Stimulated activated naive B cell treated with anti-CD40 and anti-IgM and Interleukin-4, amounts not matched to agents 10 μg/mL and 1 μg/mL and 100 μg/mL, for 72 hours (primary cell): ENCODE results near the gene CLEC2B.

Experiments used
- ATAC-seq, 2 donors: fragments of 150-1000 bp; cut with Tn5 transposase; replicated peaks; 2 replicates each; pipeline ENCODE4 v1.10.0; 2021; ENCODE audit warnings: moderate library complexity in 1 of 2
- DNase-seq: peaks from one replicate; pipeline ENCODE4 v3.0.0; 2021
- H3K27ac Mint-ChIP-seq: one replicate; pipeline ENCODE4 v1.8.0; 2022; ENCODE audit warnings: mild to moderate bottlenecking, mixed read lengths
- H3K27me3 Mint-ChIP-seq, 2 donors: one replicate each; pipeline ENCODE4 v1.8.0; 2022; ENCODE audit warnings: mixed read lengths in 2 of 2
- H3K36me3 Mint-ChIP-seq, 2 donors: one replicate each; pipeline ENCODE4 v1.8.0; 2022; ENCODE audit warnings: mixed read lengths in 2 of 2, mild to moderate bottlenecking in 1 of 2
- H3K4me1 Mint-ChIP-seq, 2 donors: one replicate each; pipeline ENCODE4 v1.8.0; 2022; ENCODE audit warnings: mixed read lengths in 2 of 2, mild to moderate bottlenecking in 1 of 2
- H3K4me3 Mint-ChIP-seq, 2 donors: one replicate each; pipeline ENCODE4 v1.8.0; 2022; ENCODE audit warnings: mild to moderate bottlenecking in 2 of 2, mixed read lengths in 2 of 2, moderate library complexity in 1 of 2
- H3K9me3 Mint-ChIP-seq, 2 donors: one replicate each; pipeline ENCODE4 v1.8.0; 2022; ENCODE audit warnings: mixed read lengths in 2 of 2, mild to moderate bottlenecking in 1 of 2

The CLEC2B gene

DNA sequence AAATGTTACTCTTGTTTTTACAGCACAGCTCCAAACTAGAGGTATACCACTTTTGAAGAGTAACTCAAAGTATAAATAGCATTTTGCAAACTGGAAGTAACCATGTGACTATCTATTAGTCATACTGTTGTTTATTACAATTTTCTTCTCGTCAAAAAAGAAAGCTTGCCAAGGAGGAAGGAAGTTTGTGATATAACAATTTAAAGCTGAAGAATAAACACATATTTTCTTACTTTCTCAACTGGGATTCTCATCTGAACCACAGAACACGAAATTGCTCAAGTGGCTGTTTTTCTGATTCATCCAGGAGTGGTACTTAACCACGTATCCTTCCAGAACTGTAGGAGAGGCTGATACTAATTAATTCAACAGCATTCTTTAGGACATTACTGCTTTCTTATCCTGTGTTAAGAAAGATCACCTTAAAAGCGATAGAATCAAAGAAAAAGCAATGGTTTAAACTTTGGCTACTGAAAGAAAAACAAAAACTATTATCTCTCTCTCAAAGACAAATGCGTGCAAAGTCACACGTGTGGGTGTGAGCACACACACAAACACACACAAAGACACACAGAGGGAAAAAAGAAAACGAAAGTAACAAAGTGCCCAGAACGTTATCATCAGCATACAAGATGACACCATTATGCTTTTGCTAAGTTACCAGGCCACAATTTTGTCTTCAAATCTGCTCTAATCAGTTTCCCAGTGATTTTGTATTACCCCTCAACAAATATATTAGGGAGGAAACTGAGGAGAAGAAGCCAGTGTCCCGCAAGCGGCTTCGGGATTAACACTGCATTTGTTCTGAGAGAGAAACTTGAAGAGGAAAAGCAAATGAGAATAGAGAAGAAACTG is at the start of gene CLEC2B:
TSS of gene CLEC2B (minus strand) at position 48 of the 855 bp plus-strand sequence.
- H3K36me3 Mint-ChIP-seq: peaks cover 0 to 4% of the 10 kb centered on the region in 2 donors
- H3K27ac Mint-ChIP-seq: peak within 1 kb of the TSS; percentile 99
- peak; percentile 61 to 67 for ATAC-seq
- H3K4me1 Mint-ChIP-seq: peaks cover 20 to 51% of the 10 kb centered on the region in 2 donors
- H3K9me3 Mint-ChIP-seq: no peaks in the 10 kb centered on the region
- peak within 1 kb of the TSS; percentile 94 for H3K4me3 Mint-ChIP-seq
- H3K27me3 Mint-ChIP-seq: no peaks in the 10 kb centered on the region
- DNase-seq: no peak

DNA sequence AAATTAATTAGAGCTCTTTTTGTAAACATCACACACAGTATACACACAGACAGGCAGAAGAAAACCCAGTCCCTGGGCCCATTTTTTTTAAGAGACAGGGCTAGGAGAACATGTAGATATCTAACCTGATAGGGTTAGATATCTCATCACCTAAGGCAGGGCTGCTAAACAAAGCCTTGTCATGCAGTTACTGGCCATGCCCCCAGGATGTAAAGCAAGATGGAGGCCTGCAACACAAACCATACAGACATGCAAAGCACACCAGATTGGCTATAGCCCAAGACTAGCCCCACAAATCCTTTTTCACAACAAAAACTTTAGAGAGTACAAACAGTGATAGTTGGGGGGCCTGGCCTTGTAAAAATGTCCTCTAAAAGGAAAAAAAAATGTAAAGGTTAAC is 42.6 kb upstream of the CLEC2B start:
- H3K27me3 Mint-ChIP-seq: peaks cover 0 to 20% of the 10 kb centered on the region in 2 donors
- peaks cover under 1 to 8% of the 10 kb centered on the region in 2 donors for H3K4me1 Mint-ChIP-seq
- no peak overlapping the region for H3K27ac Mint-ChIP-seq
- H3K4me3 Mint-ChIP-seq: no peak overlapping the region
- H3K36me3 Mint-ChIP-seq: peaks cover 15% of the 10 kb centered on the region in 2 donors
- no peak for ATAC-seq
- no peak for DNase-seq
- H3K9me3 Mint-ChIP-seq: peaks cover 22 to 26% of the 10 kb centered on the region in 2 donors

DNA sequence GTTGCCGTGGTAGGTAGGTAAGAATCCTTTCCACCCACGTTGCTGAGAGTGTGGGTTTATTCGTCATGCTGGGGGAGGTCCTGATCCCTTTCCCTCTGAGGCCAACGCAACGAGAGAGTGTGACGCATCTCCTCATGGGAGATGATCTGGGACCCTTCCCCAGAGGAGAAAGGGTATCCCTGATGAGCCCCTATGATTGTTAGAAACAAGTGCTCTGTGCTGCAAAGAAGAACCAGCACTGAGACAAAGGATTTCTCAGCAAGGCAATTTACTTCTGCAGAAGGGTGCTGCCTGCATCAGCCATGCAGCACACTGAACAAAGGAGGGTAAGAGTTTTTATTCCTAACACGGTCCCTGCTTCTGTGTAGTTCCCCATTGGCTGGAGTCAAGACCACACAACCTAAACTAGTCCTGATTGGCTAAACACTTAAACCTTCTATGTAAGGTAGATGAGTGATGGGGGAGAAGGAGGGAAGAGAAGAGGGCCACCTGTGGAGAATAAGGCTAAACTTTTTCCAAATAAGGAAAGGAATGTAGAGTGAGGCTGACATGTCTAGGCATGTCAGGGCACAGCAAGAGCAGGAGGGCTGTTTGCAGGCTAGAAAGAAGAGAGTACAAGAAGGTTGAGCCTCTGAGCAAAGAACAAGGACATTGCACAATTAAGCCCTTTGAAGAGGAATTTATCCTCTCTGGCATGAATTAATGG is 41.7 kb upstream of the CLEC2B start:
- Mint-ChIP-seq H3K36me3 (peaks cover 15% of the 10 kb centered on the region in 2 donors), H3K4me3 (no peak overlapping the region), H3K4me1 (peaks cover 3 to 14% of the 10 kb centered on the region in 2 donors), H3K27ac (no peak overlapping the region), H3K27me3 (peaks cover 0 to 20% of the 10 kb centered on the region in 2 donors), H3K9me3 (peaks cover 22 to 26% of the 10 kb centered on the region in 2 donors)
- DNase-seq: no peak
- no peak for ATAC-seq

DNA sequence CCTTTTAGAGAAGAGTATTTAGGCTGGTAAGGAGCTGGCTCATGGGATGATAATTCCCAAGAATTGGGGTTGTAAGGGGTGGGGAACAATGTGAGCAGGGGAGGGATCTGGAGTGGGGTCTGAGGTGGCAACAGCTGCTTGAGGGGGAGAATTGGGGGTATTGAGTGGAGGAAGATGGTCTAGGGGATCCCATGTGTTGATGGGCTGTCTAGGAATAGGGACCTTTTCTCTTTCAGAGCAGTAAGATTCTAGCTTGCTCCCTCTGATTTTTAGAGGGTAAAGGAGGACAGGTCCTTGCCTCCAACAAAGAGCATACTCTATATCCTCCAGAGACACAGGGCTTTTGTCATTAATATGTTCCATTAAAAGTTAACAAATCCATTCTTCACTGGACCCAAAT is 40.6 kb upstream of the CLEC2B start:
- Mint-ChIP-seq H3K9me3 (peaks cover 22 to 26% of the 10 kb centered on the region in 2 donors), H3K4me3 (no peak overlapping the region), H3K27ac (no peak overlapping the region), H3K36me3 (peaks cover 15% of the 10 kb centered on the region in 2 donors), H3K27me3 (peaks cover 0 to 16% of the 10 kb centered on the region in 2 donors), H3K4me1 (peaks cover 3 to 14% of the 10 kb centered on the region in 2 donors)
- DNase-seq (no peak), ATAC-seq (no peak)

DNA sequence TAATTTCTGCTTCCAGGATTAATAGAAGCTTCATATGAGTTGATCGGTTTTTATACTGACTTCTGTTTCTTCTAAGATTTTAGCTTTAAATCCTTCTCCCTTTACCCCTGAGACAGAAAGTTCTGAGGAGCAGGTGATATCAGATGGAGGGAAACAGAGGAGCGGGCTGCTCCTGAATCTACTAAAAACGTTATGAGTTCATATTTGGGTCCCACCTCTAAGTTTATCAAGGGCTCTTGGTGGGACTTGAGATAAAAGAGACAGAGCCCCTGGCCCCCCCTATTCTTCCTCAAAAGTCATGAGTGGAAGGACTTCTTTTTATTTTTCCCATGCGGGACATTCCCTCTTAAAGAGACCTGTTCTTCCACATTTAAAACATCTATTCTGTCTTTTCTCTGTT is 39.2 kb upstream of the CLEC2B start:
- peaks cover 3 to 14% of the 10 kb centered on the region in 2 donors for H3K4me1 Mint-ChIP-seq
- DNase-seq (no peak), ATAC-seq (no peak)
- no peak overlapping the region for H3K27ac Mint-ChIP-seq
- peaks cover 0 to 12% of the 10 kb centered on the region in 2 donors for H3K27me3 Mint-ChIP-seq
- peaks cover 15% of the 10 kb centered on the region in 2 donors for H3K36me3 Mint-ChIP-seq
- no peak overlapping the region for H3K4me3 Mint-ChIP-seq
- H3K9me3 Mint-ChIP-seq: peaks cover 26% of the 10 kb centered on the region in 2 donors

DNA sequence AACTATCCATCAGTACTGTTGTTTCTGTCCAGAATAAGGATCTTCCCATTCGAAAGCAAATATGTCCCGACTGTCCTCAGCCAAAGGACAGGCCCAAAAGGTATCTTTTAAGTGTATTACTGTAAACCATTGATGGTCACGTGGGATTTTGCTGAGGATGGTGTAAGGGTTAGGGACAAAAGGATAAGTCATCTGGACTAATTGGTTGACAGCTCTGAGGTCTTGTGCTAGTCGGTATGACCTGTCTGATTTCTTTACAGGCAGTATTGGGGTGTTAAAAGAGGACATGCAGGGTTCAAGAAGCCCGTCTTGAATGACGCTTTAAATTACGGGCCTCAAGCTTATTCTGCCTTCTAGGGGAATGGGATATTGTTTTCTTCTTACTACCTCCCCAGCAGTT is 38.6 kb upstream of the CLEC2B start:
- H3K27me3 Mint-ChIP-seq: peaks cover 0 to 11% of the 10 kb centered on the region in 2 donors
- H3K36me3 Mint-ChIP-seq: peaks cover 14 to 16% of the 10 kb centered on the region in 2 donors
- H3K4me1 Mint-ChIP-seq: peaks cover 3 to 14% of the 10 kb centered on the region in 2 donors
- H3K4me3 Mint-ChIP-seq: no peak overlapping the region
- ATAC-seq: no peak
- peaks cover 30% of the 10 kb centered on the region in 2 donors for H3K9me3 Mint-ChIP-seq
- H3K27ac Mint-ChIP-seq: no peak overlapping the region
- DNase-seq: no peak

DNA sequence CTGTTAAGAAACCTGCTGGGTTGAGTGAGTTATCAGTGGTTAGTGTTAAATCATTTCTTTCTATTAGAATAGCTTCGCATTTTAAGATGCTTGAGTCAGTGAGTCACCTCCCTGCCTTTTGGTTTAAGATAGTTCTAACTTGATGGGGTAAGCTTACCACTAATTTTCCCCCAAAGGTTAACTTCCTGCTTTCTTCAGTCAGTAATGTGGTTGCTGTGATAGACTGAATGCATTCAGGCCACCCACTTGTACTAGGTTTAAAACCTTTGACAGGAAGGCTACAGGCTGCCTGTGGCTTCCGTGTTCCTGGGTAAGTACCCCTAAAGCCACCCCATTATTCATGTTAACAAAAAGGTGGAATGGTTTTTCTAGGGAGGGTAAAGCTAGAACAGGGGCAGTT is 37.7 kb upstream of the CLEC2B start:
- Mint-ChIP-seq H3K9me3 (peaks cover 29 to 31% of the 10 kb centered on the region in 2 donors), H3K4me3 (peak overlapping the region in 1 of 2 donors; percentile 9), H3K4me1 (peaks cover 3 to 14% of the 10 kb centered on the region in 2 donors), H3K27ac (peak overlapping the region; percentile 37), H3K27me3 (peaks cover 0 to 8% of the 10 kb centered on the region in 2 donors), H3K36me3 (peaks cover 16 to 18% of the 10 kb centered on the region in 2 donors)
- DNase-seq: peak; percentile 4
- peak; percentile 100 for ATAC-seq

DNA sequence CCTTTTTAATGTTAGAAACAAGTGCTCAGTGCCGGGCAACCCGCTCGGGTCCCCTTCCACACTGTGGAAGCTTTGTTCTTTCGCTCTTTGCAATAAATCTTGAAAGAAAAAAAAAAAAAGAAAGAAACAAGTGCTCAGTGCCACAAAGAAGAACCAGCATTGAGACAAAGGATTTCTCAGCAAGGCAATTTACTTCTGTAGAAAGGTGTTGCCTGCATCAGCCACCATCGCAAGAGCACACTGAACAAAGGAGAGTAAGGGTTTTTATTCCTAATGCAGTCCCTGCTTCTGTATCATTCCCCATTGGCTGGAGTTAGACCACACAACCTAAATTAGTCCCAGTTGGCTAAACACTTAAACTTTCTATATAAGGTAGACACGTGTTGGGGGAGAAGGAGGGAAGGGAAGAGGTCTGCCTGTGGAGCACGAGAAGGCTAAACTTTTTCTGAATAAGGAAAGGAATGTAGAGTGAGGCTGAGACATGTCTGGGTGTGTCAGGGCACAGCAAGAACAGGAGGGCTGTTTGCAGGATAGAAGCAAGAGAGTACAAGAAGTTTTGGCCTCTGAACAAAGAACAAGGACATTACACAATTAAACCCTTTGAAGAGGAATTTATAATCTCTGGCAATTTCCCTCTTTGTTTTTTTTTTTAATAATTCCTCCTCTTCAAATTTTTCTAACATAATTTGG is 33.5 kb upstream of the CLEC2B start:
- H3K4me3 Mint-ChIP-seq: no peak overlapping the region
- H3K36me3 Mint-ChIP-seq: peaks cover 7 to 10% of the 10 kb centered on the region in 2 donors
- peaks cover 7 to 14% of the 10 kb centered on the region in 2 donors for H3K9me3 Mint-ChIP-seq
- peaks cover 0 to 3% of the 10 kb centered on the region in 2 donors for H3K27me3 Mint-ChIP-seq
- H3K4me1 Mint-ChIP-seq: peaks cover 5 to 14% of the 10 kb centered on the region in 2 donors
- no peak for ATAC-seq
- no peak overlapping the region for H3K27ac Mint-ChIP-seq
- no peak for DNase-seq

DNA sequence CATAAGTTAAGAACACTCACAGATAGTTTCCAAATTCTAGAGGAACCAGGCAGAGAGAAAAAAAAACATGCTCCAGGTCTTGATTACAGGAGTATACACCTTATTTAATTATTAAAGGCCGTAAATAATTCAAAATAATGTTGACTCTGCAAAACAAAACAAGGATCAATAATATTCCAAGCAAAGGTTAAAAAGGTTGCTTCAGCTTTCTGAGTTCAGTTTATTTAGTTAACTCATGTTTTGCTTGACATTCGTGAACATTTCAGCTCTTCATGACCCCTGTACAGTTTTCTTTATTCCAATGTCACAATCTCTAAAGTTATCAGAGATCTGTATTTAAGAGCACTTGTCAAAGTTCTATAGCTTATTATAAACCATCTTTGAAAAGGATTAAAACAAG is 31.8 kb upstream of the CLEC2B start:
- Mint-ChIP-seq H3K4me3 (no peak overlapping the region), H3K27me3 (peaks cover 0 to 3% of the 10 kb centered on the region in 2 donors), H3K27ac (no peak overlapping the region), H3K36me3 (peaks cover 7 to 10% of the 10 kb centered on the region in 2 donors), H3K4me1 (peaks cover 0 to 3% of the 10 kb centered on the region in 2 donors), H3K9me3 (peaks cover 7 to 14% of the 10 kb centered on the region in 2 donors)
- ATAC-seq: no peak
- DNase-seq: no peak

DNA sequence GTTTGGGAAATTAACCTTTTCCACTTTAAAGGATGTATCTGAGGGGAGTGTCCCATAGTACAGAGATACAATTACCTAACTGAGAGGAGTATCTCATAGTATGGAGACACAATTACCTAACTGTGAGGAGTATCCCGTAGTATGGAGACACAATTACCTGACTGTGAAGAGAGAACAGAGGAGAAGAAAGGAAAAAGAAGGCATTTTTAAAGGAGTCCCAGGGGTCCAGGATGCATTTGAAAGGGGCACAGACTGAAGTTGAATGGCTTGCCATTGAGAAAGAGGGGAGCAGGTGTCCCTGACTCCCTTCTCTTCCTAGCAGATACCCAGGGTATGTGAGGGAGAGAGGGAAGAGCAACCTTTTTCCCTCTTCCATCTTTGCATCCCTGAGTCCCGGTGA is 30.1 kb upstream of the CLEC2B start:
- peaks cover 7 to 10% of the 10 kb centered on the region in 2 donors for H3K36me3 Mint-ChIP-seq
- no peak for ATAC-seq
- peaks cover 0 to 3% of the 10 kb centered on the region in 2 donors for H3K4me1 Mint-ChIP-seq
- peaks cover 0 to 3% of the 10 kb centered on the region in 2 donors for H3K27me3 Mint-ChIP-seq
- no peak for DNase-seq
- peaks cover 7 to 14% of the 10 kb centered on the region in 2 donors for H3K9me3 Mint-ChIP-seq
- H3K27ac Mint-ChIP-seq: no peak overlapping the region
- H3K4me3 Mint-ChIP-seq: no peak overlapping the region

DNA sequence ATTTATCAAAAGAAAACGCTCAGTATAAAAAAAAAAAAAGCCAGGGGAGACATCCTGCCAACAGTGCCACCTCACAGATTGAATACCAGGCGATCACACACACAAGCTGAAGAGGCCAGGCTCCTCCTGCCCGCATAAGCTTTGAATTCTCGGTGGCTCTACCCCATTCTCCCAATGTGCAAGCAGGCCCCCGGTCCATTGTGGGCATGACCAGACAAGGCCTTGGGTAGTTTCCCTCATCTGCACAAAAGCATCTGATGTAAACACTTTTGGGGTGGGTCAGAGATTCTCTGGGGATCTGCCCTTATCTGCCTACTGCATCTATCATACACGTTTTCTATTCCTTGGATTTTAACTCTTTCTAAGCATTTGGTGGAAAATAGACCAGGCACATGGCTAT is 28.4 kb upstream of the CLEC2B start:
- peaks cover 0 to 3% of the 10 kb centered on the region in 2 donors for H3K4me1 Mint-ChIP-seq
- no peak for DNase-seq
- H3K9me3 Mint-ChIP-seq: peaks cover under 1 to 3% of the 10 kb centered on the region in 2 donors
- no peak overlapping the region for H3K4me3 Mint-ChIP-seq
- H3K27me3 Mint-ChIP-seq: peaks cover 0 to 3% of the 10 kb centered on the region in 2 donors
- peaks cover 4 to 5% of the 10 kb centered on the region in 2 donors for H3K36me3 Mint-ChIP-seq
- no peak overlapping the region for H3K27ac Mint-ChIP-seq
- no peak for ATAC-seq

DNA sequence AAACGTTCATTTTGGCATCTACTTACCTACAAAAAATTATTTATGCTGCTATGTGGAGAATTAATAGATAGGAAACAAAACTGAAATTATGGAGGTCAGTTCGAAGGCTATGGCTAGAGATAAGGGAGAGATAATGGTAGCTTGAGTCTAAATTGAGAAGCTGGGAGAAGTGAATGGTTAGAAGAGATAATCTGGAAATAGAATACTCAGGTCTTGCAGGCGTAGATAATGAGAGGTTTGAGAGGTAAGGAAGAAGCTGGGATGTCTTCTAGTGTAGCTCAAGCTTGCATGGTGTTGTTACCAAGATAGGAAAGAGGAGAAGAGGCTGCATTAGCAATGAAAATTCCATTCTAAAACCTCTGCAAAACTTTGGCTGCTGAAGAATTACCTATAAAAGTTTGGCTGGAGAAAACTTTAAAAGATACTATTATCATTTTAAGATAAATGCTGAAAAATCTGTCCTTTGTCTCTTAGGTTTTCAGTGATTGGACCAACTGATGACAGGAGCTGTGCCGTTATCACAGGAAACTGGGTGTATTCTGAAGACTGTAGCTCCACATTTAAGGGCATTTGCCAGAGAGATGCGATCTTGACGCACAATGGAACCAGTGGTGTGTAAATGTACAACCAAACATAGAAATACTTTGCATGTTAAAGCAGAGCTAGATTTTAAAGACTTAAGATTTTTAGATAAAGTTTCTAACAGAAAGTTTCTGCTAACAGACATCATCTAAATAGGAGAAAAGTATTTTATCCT is 26.2 kb upstream of the CLEC2B start:
- H3K4me3 Mint-ChIP-seq: no peak overlapping the region
- H3K36me3 Mint-ChIP-seq: no peaks in the 10 kb centered on the region
- peaks cover 0 to 3% of the 10 kb centered on the region in 2 donors for H3K27me3 Mint-ChIP-seq
- no peak for ATAC-seq
- H3K27ac Mint-ChIP-seq: no peak overlapping the region
- no peaks in the 10 kb centered on the region for H3K9me3 Mint-ChIP-seq
- DNase-seq: no peak
- H3K4me1 Mint-ChIP-seq: peaks cover 0 to 3% of the 10 kb centered on the region in 2 donors

DNA sequence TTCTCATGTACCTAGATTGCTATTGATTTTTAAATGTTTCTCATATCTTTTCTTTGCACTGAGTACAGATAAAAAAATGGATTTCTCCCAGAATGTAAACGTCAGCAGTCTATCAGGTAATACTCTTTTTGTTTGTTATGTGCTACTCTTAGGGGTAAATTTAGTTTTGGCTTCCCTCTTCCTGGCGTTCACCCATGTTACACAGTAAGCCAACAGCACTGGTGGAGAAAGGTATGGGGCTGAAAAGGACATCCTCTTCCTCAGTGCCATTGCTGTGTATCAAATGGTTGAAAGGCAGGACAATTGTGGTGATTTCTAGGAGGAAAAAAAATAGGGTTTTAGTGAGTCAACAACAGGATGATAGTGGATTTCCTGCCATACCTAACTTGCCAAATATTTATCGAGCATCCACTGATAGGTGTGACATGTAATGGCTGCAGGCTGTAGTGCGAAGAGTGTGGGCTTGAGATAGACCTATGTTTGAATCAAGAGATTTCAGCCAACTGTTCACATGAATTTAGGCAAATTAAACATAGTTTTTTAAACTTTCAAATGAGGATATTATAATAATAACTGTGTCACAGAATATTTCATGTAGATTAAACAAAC is 19.6 kb upstream of the CLEC2B start:
- Mint-ChIP-seq H3K9me3 (no peaks in the 10 kb centered on the region), H3K27me3 (no peaks in the 10 kb centered on the region), H3K27ac (no peak overlapping the region), H3K36me3 (no peaks in the 10 kb centered on the region), H3K4me1 (no peaks in the 10 kb centered on the region), H3K4me3 (no peak overlapping the region)
- ATAC-seq (no peak), DNase-seq (no peak)
